Sigmoid colon (tissue), 7 donors: ENCODE results near the gene COL4A1. TPM values are rescaled to one million over a fixed set of nuclear protein-coding genes. Genes with fewer than 3 reads are reported as not detected.
A peak's percentile ranks its signal among the peaks of the same experiment; 100 is the strongest.

ENCODE experiments used
- DNase-seq: peaks from one replicate; pipeline ENCODE4 v3.0.0-alpha.2; 2019
- H3K27ac ChIP-seq, 4 donors: fragments of 200-600 bp; sonication (generic); one replicate each; pipeline ENCODE4 v1.5.1; 2016 to 2019; ENCODE audit warnings: mild to moderate bottlenecking in 1 of 4
- H3K27me3 ChIP-seq, 3 donors: fragments of 200-600 bp; sonication (generic); one replicate each; pipeline ENCODE4 v1.5.1; 2019; ENCODE audit warnings: mild to moderate bottlenecking in 1 of 3
- H3K36me3 ChIP-seq, 4 donors: fragments of 200-600 bp; sonication (generic); one replicate each; pipeline ENCODE4 v1.5.1; 2016 to 2019
- H3K4me1 ChIP-seq, 4 donors: fragments of 200-600 bp; sonication (generic); one replicate each; pipeline ENCODE4 v1.5.1; 2017 to 2019
- H3K4me3 ChIP-seq, 4 donors: fragments of 200-600 bp; sonication (generic); one replicate each; pipeline ENCODE4 v1.5.1; 2017 to 2019; ENCODE audit warnings: mild to moderate bottlenecking in 2 of 4, moderate library complexity in 1 of 4
- H3K9me3 ChIP-seq, 4 donors: fragments of 200-600 bp in 3 of 4; sonication (generic) in 3 of 4; one replicate each; pipeline versions ENCODE4 v1.5.1 to v1.6.1; 2013 to 2019
- EP300 ChIP-seq, 4 donors: sonication (generic); formaldehyde crosslinking; IDR thresholded peaks; one replicate each; pipeline ENCODE4 v1.6.1; 2017; ENCODE audit warnings: antibody characterized with exemption in 4 of 4
- POLR2A ChIP-seq, 2 donors: fragments of 450-650 bp; IDR thresholded peaks; one replicate each; pipeline ENCODE4 v1.6.1; 2016; ENCODE audit warnings: antibody characterized with exemption in 2 of 2, mild to moderate bottlenecking in 2 of 2, moderate library complexity in 2 of 2
- POLR2AphosphoS5 ChIP-seq, 4 donors: sonication (generic); formaldehyde crosslinking; IDR thresholded peaks; one replicate each; pipeline ENCODE4 v1.6.1; 2017; ENCODE audit warnings: antibody characterized with exemption in 4 of 4
- WGBS, 2 donors: extraction: QIAGEN DNeasy Blood & Tissue Kit; methylation state at CpG; one replicate each; pipeline ENCODE4 v1.1.7; 2013; 5-methylcytosine and 5-hydroxymethylcytosine counted together
- intact Hi-C: fragments of 100-400 bp; cut with DNase I; formaldehyde crosslinking; loops from one replicate; pipeline ENCODE4 v1.15.1; 2023
- polyA plus RNA-seq, 3 donors: library from polyadenylated mRNA; stranded (reverse); fragments of 200-250 nt; gene quantifications; one replicate each; pipeline ENCODE4 v1.2.3, GENCODE V29; 2013
- total RNA-seq, 4 donors: library from RNA; depleted of rRNA; stranded (reverse); fragments of >200 nt; gene quantifications; one replicate each; pipeline ENCODE4 v1.1.0, GENCODE V29; 2016
- TF ChIP-seq, protein P1 (sequence below), 4 experiments: fragments of 450-650 bp in 3 of 4; fragments of 200-600 bp in 1 of 4; IDR thresholded peaks; one replicate each; pipeline ENCODE4 v1.5.1; 2016 to 2019; ENCODE audit warnings: antibody characterized with exemption in 4 of 4, mild to moderate bottlenecking in 3 of 4, moderate library complexity in 2 of 4
- donor health status: healthy with polysubstance abuse.
- donor health status: Bipolar disorder and iron deficiency.
- donor health status: healthy.

COL4A1 gene
- total and polyA plus RNA-seq, 7 donors = 9.2 to 598 (median 235) TPM

DNA sequence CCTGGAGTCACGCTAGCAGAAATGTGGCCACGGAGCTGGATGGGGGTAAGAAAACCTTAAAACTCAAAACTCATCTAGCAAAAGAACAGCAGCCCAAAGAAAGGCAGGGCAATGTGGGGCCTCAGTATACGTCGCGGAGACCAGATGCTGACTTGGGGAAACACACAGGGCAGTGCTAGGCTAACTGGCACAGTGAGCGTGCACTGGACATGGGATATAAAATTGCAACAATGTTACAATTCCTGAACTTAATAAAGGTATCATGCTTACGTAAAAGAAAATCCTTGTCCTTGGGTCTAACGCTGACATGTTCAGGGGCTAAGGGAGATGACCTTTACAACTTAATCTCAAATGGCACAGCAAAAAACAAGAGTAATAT, 40.5 kb downstream of the COL4A1 start:
- H3K4me1 ChIP-seq = peaks cover 0 to 100% (median 96%) of the 10 kb centered on the region in 4 donors
- no peak for TF ChIP-seq EP300 (IDR thresholded peaks at IDR 0.05)
- TF ChIP-seq, protein P1, sequence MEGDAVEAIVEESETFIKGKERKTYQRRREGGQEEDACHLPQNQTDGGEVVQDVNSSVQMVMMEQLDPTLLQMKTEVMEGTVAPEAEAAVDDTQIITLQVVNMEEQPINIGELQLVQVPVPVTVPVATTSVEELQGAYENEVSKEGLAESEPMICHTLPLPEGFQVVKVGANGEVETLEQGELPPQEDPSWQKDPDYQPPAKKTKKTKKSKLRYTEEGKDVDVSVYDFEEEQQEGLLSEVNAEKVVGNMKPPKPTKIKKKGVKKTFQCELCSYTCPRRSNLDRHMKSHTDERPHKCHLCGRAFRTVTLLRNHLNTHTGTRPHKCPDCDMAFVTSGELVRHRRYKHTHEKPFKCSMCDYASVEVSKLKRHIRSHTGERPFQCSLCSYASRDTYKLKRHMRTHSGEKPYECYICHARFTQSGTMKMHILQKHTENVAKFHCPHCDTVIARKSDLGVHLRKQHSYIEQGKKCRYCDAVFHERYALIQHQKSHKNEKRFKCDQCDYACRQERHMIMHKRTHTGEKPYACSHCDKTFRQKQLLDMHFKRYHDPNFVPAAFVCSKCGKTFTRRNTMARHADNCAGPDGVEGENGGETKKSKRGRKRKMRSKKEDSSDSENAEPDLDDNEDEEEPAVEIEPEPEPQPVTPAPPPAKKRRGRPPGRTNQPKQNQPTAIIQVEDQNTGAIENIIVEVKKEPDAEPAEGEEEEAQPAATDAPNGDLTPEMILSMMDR (IDR thresholded peaks at IDR 0.05) = no peak
- TF ChIP-seq POLR2AphosphoS5 (IDR thresholded peaks at IDR 0.05) = no peak
- TF ChIP-seq POLR2A (IDR thresholded peaks at IDR 0.05) = no peak
- peaks cover 0 to 8% (median 3%) of the 10 kb centered on the region in 4 donors for H3K36me3 ChIP-seq

DNA sequence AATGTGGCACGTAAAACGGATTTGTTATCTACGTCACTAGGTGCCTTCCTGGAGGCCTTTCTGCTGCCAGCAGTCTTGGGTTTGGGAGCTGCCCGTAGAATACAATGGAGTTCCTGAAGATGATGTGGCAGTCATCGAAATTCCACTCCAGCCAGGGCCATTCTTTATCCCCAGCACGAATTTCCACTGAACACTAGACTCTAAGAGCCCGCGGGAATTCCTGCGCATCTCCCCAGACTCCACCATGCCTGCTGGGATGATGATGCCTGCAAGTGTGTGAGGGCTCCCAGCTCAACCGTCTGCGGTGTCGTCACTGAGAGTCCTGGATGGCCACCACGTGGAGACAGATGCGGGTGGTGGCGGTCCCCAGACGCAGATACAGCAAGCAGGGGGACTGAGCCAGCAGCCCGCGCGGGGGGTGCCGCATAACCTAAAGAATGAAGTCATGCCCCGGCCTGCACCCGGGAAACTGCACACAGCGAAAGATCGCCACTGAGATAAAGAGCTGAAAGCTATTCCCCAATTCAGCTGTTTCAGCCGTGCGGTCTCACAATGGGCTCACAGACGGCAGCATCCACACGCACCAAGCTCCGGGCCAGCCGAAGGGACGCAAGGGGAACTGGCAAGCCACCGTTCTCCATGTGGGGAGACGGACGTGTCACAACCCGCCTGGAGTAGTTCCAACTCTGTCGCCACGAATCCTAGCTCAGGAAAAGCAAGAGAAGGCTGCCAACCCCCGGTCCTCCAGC, 41.1 kb downstream of the COL4A1 start:
- peak in 1 of 4 donors; percentile 27 for TF ChIP-seq POLR2AphosphoS5 (IDR thresholded peaks at IDR 0.05)
- TF ChIP-seq, protein P1 (IDR thresholded peaks at IDR 0.05) = no peak
- peak overlapping the region; percentile 70 to 98 (median 78) for H3K27ac ChIP-seq
- H3K4me1 ChIP-seq = peaks cover 0 to 100% (median 96%) of the 10 kb centered on the region in 4 donors
- H3K9me3 ChIP-seq = no peaks in the 10 kb centered on the region
- 79 to 87% methylated on average over 38 of the region's 38 CpGs for WGBS, 2 donors
- no peak overlapping the region for H3K4me3 ChIP-seq
- DNase-seq = peak; percentile 78
- peaks cover 0 to 8% (median 3%) of the 10 kb centered on the region in 4 donors for H3K36me3 ChIP-seq
- intact Hi-C loops = no loop called here
- H3K27me3 ChIP-seq = no peaks in the 10 kb centered on the region

More for the DNA sequence above, 40.5 kb downstream of the COL4A1 start:
- WGBS, 2 donors = 91 to 93% methylated on average over 8 of the region's 8 CpGs
- no peak overlapping the region for H3K4me3 ChIP-seq
- intact Hi-C loops = no loop called here
- H3K27ac ChIP-seq = peak overlapping the region; percentile 70 to 98 (median 78)
- DNase-seq = no peak
- no peaks in the 10 kb centered on the region for H3K27me3 ChIP-seq
- H3K9me3 ChIP-seq = no peaks in the 10 kb centered on the region

- Histone ChIP-seq H3K27ac (peak overlapping the region; percentile 70 to 98 (median 78)), H3K4me1 (peaks cover 0 to 94% (median 91%) of the 10 kb centered on the region in 4 donors), H3K9me3 (no peaks in the 10 kb centered on the region), H3K4me3 (no peak overlapping the region), H3K27me3 (no peaks in the 10 kb centered on the region), H3K36me3 (peaks cover 0 to 8% (median 3%) of the 10 kb centered on the region in 4 donors)
- intact Hi-C loops = no loop called here
- WGBS, 2 donors = 62 to 91% methylated on average over 6 of the region's 6 CpGs
- DNase-seq = peak; percentile 69
- TF ChIP-seq, protein P1 (IDR thresholded peaks at IDR 0.05) = no peak
- peak in 3 of 4 donors; percentile 22 to 48 (median 46) for TF ChIP-seq POLR2AphosphoS5 (IDR thresholded peaks at IDR 0.05)
- TF ChIP-seq POLR2A (IDR thresholded peaks at IDR 0.05) = no peak
- TF ChIP-seq EP300 (IDR thresholded peaks at IDR 0.05) = peak in 1 of 4 donors; percentile 8
These were observed 41.6 kb downstream of the COL4A1 start for GRCh38 chr13:110265341-110265681.

DNA sequence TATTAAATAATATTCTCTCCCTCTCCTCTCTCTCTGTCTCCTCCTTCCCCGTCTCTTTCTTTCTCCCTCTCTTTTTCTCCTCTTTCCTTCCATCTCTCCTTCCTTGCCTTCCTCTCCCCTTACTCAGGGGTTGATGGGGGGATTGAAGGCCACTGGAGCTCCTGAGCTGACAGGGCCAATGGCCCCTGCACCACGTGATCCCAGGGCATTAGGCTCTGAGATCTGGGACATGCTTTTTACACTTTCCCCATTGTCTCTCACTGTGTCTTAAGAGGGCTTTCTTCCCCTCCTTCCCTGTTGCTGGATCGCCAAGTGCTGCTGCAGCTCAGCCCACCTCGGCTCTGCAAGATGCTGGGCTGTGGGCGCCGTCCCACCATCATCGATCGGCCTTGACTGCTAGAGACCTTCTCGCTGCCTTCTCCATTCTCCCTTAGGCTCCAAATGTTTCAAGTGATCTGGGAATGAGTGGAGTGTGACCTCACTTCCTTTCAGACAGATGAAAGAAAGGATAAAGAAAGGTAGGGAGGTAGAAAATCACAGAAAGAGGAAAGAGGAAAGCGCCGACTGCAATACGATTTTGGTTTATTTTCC, 42.2 kb downstream of the COL4A1 start:
- intact Hi-C loops = no loop called here
- TF ChIP-seq POLR2A (IDR thresholded peaks at IDR 0.05) = no peak
- 87 to 94% methylated on average over 12 of the region's 12 CpGs for WGBS, 2 donors
- H3K27ac ChIP-seq = peak overlapping the region; percentile 70 to 98 (median 78)
- no peak overlapping the region for H3K4me3 ChIP-seq
- H3K27me3 ChIP-seq = no peaks in the 10 kb centered on the region
- H3K9me3 ChIP-seq = no peaks in the 10 kb centered on the region
- peaks cover 0 to 91% (median 90%) of the 10 kb centered on the region in 4 donors for H3K4me1 ChIP-seq
- peak; percentile 62 for DNase-seq
- peaks cover 0 to 8% (median 3%) of the 10 kb centered on the region in 4 donors for H3K36me3 ChIP-seq

DNA sequence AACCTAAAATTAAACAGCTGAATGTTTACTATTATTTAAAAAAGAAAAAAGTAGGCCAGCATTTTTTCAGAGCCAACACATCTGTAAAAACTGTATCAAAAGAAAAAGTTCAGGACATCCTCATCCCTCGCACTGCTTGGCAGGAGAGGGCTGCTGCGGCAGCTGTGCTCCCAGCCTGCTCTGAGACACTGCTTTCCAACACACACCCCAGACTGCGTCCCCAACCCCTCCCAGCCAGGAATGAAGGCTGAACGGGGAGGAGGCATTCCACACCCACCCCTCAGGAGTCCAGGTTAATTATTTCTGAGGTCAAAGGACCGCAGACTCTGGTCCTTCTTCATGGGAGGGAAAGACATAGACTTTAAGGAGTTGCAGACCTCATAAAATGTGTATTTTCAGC, 43.1 kb downstream of the COL4A1 start:
- peak; percentile 15 to 65 (median 40) for TF ChIP-seq POLR2AphosphoS5 (IDR thresholded peaks at IDR 0.05)
- TF ChIP-seq, protein P1 (IDR thresholded peaks at IDR 0.05) = no peak
- Histone ChIP-seq H3K4me1 (peaks cover 0 to 91% (median 86%) of the 10 kb centered on the region in 4 donors), H3K27ac (peak overlapping the region; percentile 70 to 98 (median 78)), H3K9me3 (no peaks in the 10 kb centered on the region), H3K36me3 (peaks cover 0 to 8% (median 3%) of the 10 kb centered on the region in 4 donors), H3K27me3 (no peaks in the 10 kb centered on the region), H3K4me3 (no peak overlapping the region)
- WGBS, 2 donors = 8 to 52% methylated on average over 5 of the region's 5 CpGs
- peak; percentile 84 for DNase-seq
- intact Hi-C loops = no loop called here
